Spleen (tissue), 11 donors: Measurements from ENCODE around the gene PRRT4. TPM values are rescaled to one million over a fixed set of nuclear protein-coding genes. Genes with fewer than 3 reads are reported as not detected.
A peak's percentile ranks its signal among the peaks of the same experiment; 100 is the strongest.

ENCODE experiments used
- DNase-seq: peaks from one replicate; pipeline ENCODE4 v3.0.0-alpha.2; 2020
- H3K27ac ChIP-seq, 8 donors: fragments of 200-600 bp; sonication (generic) in 7 of 8; 1 replicate in 4 of 8; 2 replicates in 4 of 8; pipeline versions ENCODE4 v1.5.0 to v1.8.0; 2016 to 2021; ENCODE audit warnings: inconsistent platforms in 4 of 8, mild to moderate bottlenecking in 4 of 8, moderate library complexity in 1 of 8
- H3K27me3 ChIP-seq, 7 donors: fragments of 200-600 bp; sonication (generic) in 6 of 7; replicated peaks in 1 of 7; 1 replicate in 4 of 7; 2 replicates in 3 of 7; pipeline versions ENCODE4 v1.5.0 to v1.8.0; 2016 to 2021; ENCODE audit warnings: inconsistent platforms in 3 of 7, mild to moderate bottlenecking in 1 of 7
- H3K36me3 ChIP-seq, 6 donors: fragments of 200-600 bp; sonication (generic) in 5 of 6; 1 replicate in 4 of 6; 2 replicates in 2 of 6; pipeline versions ENCODE4 v1.5.0 to v1.8.0; 2016 to 2021; ENCODE audit warnings: inconsistent platforms in 2 of 6
- H3K4me1 ChIP-seq, 6 donors: fragments of 200-600 bp; sonication (generic) in 5 of 6; 1 replicate in 3 of 6; 2 replicates in 3 of 6; pipeline versions ENCODE4 v1.5.0 to v1.8.0; 2016 to 2021; ENCODE audit warnings: inconsistent platforms in 3 of 6
- H3K4me3 ChIP-seq, 8 donors: fragments of 200-600 bp; sonication (generic) in 7 of 8; 1 replicate in 4 of 8; 2 replicates in 4 of 8; pipeline versions ENCODE4 v1.5.0 to v1.8.0; 2016 to 2021; ENCODE audit warnings: inconsistent platforms in 4 of 8, mild to moderate bottlenecking in 4 of 8, moderate library complexity in 2 of 8
- H3K9me3 ChIP-seq, 8 donors: fragments of 200-600 bp; sonication (generic) in 7 of 8; 1 replicate in 4 of 8; 2 replicates in 4 of 8; pipeline versions ENCODE4 v1.5.0 to v1.8.0; 2016 to 2021; ENCODE audit warnings: inconsistent platforms in 4 of 8
- POLR2A ChIP-seq, 3 donors: fragments of 450-650 bp; IDR thresholded peaks; one replicate each; pipeline ENCODE4 v1.5.1; 2017; ENCODE audit warnings: antibody characterized with exemption in 3 of 3, mild to moderate bottlenecking in 1 of 3
- POLR2AphosphoS5 ChIP-seq, 3 donors: sonication (generic); formaldehyde crosslinking; IDR thresholded peaks; one replicate each; pipeline ENCODE4 v1.5.1; 2017; ENCODE audit warnings: antibody characterized with exemption in 3 of 3
- WGBS, 5 donors: extraction: QIAGEN DNeasy Blood & Tissue Kit in 3 of 5; methylation state at CpG; one replicate each; pipeline versions ENCODE4 v1.1.5 to v1.1.7; 2013 to 2018; 5-methylcytosine and 5-hydroxymethylcytosine counted together
- intact Hi-C: fragments of 100-400 bp; cut with DNase I; formaldehyde crosslinking; loops from one replicate; pipeline ENCODE4 v1.15.0; 2023; ENCODE audit warnings: low total_unique reads
- polyA plus RNA-seq, 3 donors: library from polyadenylated mRNA; stranded (reverse); fragments of 200-250 nt; gene quantifications; one replicate each; pipeline ENCODE4 v1.2.1, GENCODE V29; 2013
- total RNA-seq, 7 donors: library from RNA; depleted of rRNA in 3 of 7; stranded (reverse); fragments of >200 nt in 3 of 7; fragmentation: NEBNext Ultra II Directional in 4 of 7; extraction: Animal tissue kit (Norgen Biotek cat#: 25700) in 4 of 7; gene quantifications; one replicate each; pipeline versions ENCODE4 v1.1.0 to v1.2.1, GENCODE V29; 2016 to 2021
- TF ChIP-seq, protein P1 (sequence below), 11 experiments: fragments of 200-600 bp in 7 of 11; fragments of 450-650 bp in 4 of 11; sonication (generic) in 4 of 11; IDR thresholded peaks in 8 of 11; conservative IDR thresholded peaks in 3 of 11; 1 replicate in 7 of 11; 2 replicates in 4 of 11; pipeline versions ENCODE4 v1.4.0 to v1.8.0; 2016 to 2021; ENCODE audit warnings: antibody characterized with exemption in 11 of 11, inconsistent platforms in 4 of 11, mild to moderate bottlenecking in 1 of 11
- donor health status: healthy with polysubstance abuse.
- donor health status: DM: no; HTN: no; CAD: no; lungs with moderate emphysema.
- donor health status: DM: no; HTN: no; CAD: no.
- donor health status: Bipolar disorder and iron deficiency.
- donor health status: healthy.
- donor health status: DM: no; HTN: no; CAD: no.
- donor health status: DM: yes; HTN: yes; CAD: no.

PRRT4 gene
- total and polyA plus RNA-seq, 10 donors, result 0.14 to 5.4 (median 0.45) TPM; not detected in 1

DNA sequence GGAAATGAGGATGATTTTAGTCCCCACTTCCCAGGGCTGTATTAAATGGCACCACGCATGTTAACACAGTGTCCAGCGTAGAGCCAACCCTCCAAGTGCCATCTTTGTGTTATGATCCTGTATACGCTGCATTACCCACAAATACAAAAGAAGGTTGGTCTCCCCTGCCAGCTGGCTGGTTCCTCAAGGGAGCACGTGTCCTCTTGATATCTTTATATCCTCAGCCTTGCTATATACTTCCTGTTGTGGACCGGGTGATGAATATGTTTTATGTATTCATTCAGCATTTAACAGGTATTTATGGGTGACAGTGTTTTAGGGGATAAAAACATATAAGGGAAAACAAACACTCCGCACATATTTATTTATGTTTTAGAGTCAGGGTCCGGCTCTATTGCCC is 23.2 kb upstream of the PRRT4 start:
- TF ChIP-seq, protein P1, sequence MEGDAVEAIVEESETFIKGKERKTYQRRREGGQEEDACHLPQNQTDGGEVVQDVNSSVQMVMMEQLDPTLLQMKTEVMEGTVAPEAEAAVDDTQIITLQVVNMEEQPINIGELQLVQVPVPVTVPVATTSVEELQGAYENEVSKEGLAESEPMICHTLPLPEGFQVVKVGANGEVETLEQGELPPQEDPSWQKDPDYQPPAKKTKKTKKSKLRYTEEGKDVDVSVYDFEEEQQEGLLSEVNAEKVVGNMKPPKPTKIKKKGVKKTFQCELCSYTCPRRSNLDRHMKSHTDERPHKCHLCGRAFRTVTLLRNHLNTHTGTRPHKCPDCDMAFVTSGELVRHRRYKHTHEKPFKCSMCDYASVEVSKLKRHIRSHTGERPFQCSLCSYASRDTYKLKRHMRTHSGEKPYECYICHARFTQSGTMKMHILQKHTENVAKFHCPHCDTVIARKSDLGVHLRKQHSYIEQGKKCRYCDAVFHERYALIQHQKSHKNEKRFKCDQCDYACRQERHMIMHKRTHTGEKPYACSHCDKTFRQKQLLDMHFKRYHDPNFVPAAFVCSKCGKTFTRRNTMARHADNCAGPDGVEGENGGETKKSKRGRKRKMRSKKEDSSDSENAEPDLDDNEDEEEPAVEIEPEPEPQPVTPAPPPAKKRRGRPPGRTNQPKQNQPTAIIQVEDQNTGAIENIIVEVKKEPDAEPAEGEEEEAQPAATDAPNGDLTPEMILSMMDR (IDR thresholded peaks at IDR 0.05 in 8 of 11, conservative IDR thresholded peaks at IDR 0.05 in 3 of 11), result no peak
- TF ChIP-seq POLR2A (IDR thresholded peaks at IDR 0.05) (no peak), POLR2AphosphoS5 (IDR thresholded peaks at IDR 0.05) (no peak)
- no peak overlapping the region for H3K4me3 ChIP-seq
- no peaks in the 10 kb centered on the region for H3K36me3 ChIP-seq
- H3K4me1 ChIP-seq, result peaks cover 0 to 28% (median 14%) of the 10 kb centered on the region in 6 donors
- WGBS, 5 donors, result 50 to 67% (median 65%) methylated on average over 7 of the region's 7 CpGs
- H3K27me3 ChIP-seq, result peaks cover 0 to 24% (median 0%) of the 10 kb centered on the region in 7 donors
- intact Hi-C loops, result loop anchor here (5.0 kb wide), 1 partner anchor 37 kb away; no protein-coding TSS in a partner anchor
- H3K27ac ChIP-seq, result no peak overlapping the region
- H3K9me3 ChIP-seq, result no peaks in the 10 kb centered on the region
- no peak for DNase-seq

DNA sequence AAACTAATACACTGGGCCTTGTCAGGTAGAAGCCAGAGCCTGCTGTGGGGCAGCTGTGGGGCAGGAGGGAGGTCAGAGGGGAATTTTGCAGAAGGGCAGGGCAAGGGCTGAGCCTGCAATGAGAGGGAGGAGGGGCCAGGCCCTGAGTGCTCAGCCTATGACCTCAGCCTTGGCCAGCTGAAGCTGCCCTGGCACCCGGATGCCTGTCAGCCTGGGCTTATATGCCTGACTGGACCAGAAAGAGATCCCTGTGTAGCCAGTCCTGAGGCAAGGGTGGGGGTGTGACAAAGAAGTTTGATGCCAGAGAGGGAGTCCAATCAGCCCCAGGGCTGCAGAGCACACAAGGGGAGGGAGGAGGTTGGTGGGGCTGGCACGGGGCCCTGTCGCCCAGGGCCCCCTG is 22.3 kb upstream of the PRRT4 start:
- TF ChIP-seq POLR2AphosphoS5 (IDR thresholded peaks at IDR 0.05), result no peak
- TF ChIP-seq, protein P1 (IDR thresholded peaks at IDR 0.05 in 8 of 11, conservative IDR thresholded peaks at IDR 0.05 in 3 of 11), result no peak
- TF ChIP-seq POLR2A (IDR thresholded peaks at IDR 0.05), result no peak
- no peak overlapping the region for H3K27ac ChIP-seq
- peaks cover 0 to 15% (median 0%) of the 10 kb centered on the region in 7 donors for H3K27me3 ChIP-seq
- intact Hi-C loops, result no loop called here
- H3K9me3 ChIP-seq, result no peaks in the 10 kb centered on the region
- peaks cover 0 to 28% (median 14%) of the 10 kb centered on the region in 6 donors for H3K4me1 ChIP-seq
- 47 to 77% (median 68%) methylated on average over 2 to 3 of the region's 3 CpGs for WGBS, 5 donors
- H3K4me3 ChIP-seq, result no peak overlapping the region
- H3K36me3 ChIP-seq, result no peaks in the 10 kb centered on the region
- DNase-seq, result no peak

DNA sequence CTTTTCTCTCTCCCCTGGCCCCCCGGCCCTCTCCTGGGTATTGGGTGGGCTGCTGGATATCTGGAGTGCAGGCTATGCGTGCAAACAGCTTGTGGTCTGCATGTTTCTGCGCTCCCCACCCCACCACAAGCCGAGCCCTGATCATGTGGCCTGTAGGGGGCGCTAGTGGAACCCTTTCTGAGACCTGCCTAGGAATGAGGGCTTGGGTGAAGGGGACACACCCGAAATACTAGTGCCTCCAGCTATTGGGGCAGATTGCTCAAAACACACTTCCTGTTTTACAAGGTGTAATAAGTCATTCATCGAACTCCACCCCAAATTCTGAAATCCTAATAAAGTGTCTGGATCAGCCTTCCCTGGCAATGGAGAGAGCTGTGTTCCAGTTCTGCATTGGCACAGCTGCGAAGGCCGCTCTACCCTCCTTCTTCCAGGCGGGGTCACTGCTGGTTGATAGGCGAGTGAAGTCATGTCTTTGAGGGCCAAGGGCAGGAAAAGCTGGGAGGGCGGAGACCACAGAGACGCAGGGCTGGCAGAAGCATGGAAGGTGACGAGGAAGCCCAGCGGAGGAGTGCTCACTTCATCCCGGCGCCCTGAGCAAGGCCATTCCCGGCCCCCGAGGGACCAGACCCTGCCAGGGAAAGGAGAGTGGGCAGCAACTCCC is 19.8 kb upstream of the PRRT4 start:
- intact Hi-C loops, result no loop called here
- Histone ChIP-seq H3K9me3 (no peaks in the 10 kb centered on the region), H3K27me3 (no peaks in the 10 kb centered on the region), H3K36me3 (no peaks in the 10 kb centered on the region), H3K4me3 (no peak overlapping the region), H3K27ac (peak overlapping the region in 1 of 8 donors; percentile 22), H3K4me1 (peaks cover 0 to 15% (median 6%) of the 10 kb centered on the region in 6 donors)
- 51 to 70% (median 62%) methylated on average over 16 to 19 of the region's 19 CpGs for WGBS, 5 donors
- no peak for DNase-seq
- no peak for TF ChIP-seq POLR2A (IDR thresholded peaks at IDR 0.05)
- TF ChIP-seq, protein P1 (IDR thresholded peaks at IDR 0.05 in 8 of 11, conservative IDR thresholded peaks at IDR 0.05 in 3 of 11), result peak in 5 of 11 experiments; percentile 15 to 53 (median 38)
- TF ChIP-seq POLR2AphosphoS5 (IDR thresholded peaks at IDR 0.05), result peak in 1 of 3 donors; percentile 27

DNA sequence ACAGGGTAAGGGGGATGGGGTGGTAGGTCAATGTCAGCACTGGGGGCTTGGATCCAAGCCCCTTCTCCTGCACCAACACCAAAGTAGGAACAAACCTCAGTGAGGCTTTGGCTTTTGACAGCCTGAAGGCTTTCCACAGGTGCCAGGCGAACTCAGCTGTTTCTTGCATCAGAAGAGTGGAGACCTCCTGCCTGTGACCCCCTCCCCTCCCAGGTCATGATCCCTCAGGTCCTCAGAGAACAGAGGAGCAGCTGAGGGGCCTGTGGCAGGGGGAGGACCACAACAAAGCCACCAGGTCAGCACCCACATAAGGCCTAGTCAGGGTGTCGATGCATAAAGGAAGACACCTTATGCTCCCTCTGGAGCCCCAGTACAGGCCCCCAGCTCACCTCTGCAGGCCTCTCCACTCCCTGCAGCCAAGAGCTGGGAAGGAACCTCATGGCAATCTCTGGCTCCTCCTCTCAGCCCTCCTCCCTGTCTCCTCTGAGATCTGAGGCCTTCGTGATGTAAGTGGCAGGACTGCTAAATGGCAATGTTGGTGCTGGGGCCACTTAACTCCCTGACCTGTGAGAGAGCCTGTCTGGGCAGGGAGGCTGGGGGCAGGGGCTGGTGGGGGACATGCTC is 19.1 kb upstream of the PRRT4 start:
- TF ChIP-seq POLR2A (IDR thresholded peaks at IDR 0.05) (no peak), POLR2AphosphoS5 (IDR thresholded peaks at IDR 0.05) (no peak)
- TF ChIP-seq, protein P1 (IDR thresholded peaks at IDR 0.05 in 8 of 11, conservative IDR thresholded peaks at IDR 0.05 in 3 of 11), result no peak
- H3K36me3 ChIP-seq, result no peaks in the 10 kb centered on the region
- 78 to 87% (median 82%) methylated on average over 3 of the region's 3 CpGs for WGBS, 5 donors
- peaks cover 0 to 15% (median 6%) of the 10 kb centered on the region in 6 donors for H3K4me1 ChIP-seq
- DNase-seq, result no peak
- H3K9me3 ChIP-seq, result no peaks in the 10 kb centered on the region
- no peaks in the 10 kb centered on the region for H3K27me3 ChIP-seq
- intact Hi-C loops, result no loop called here
- no peak overlapping the region for H3K4me3 ChIP-seq
- H3K27ac ChIP-seq, result no peak overlapping the region
